ENCODE data around the gene LRP8.

GRCh38 chr1:53315046-53315445, 12.8 kb downstream of the LRP8 start:
- TF ChIP-seq, protein P1, sequence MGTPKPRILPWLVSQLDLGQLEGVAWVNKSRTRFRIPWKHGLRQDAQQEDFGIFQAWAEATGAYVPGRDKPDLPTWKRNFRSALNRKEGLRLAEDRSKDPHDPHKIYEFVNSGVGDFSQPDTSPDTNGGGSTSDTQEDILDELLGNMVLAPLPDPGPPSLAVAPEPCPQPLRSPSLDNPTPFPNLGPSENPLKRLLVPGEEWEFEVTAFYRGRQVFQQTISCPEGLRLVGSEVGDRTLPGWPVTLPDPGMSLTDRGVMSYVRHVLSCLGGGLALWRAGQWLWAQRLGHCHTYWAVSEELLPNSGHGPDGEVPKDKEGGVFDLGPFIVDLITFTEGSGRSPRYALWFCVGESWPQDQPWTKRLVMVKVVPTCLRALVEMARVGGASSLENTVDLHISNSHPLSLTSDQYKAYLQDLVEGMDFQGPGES (IDR thresholded peaks at IDR 0.05; ENCODE audit: low read depth, low read length): no peak
- TF ChIP-seq POLR2AphosphoS5 (IDR thresholded peaks at IDR 0.05; ENCODE audit: low read depth, low read length): no peak
- TF ChIP-seq, protein P2, sequence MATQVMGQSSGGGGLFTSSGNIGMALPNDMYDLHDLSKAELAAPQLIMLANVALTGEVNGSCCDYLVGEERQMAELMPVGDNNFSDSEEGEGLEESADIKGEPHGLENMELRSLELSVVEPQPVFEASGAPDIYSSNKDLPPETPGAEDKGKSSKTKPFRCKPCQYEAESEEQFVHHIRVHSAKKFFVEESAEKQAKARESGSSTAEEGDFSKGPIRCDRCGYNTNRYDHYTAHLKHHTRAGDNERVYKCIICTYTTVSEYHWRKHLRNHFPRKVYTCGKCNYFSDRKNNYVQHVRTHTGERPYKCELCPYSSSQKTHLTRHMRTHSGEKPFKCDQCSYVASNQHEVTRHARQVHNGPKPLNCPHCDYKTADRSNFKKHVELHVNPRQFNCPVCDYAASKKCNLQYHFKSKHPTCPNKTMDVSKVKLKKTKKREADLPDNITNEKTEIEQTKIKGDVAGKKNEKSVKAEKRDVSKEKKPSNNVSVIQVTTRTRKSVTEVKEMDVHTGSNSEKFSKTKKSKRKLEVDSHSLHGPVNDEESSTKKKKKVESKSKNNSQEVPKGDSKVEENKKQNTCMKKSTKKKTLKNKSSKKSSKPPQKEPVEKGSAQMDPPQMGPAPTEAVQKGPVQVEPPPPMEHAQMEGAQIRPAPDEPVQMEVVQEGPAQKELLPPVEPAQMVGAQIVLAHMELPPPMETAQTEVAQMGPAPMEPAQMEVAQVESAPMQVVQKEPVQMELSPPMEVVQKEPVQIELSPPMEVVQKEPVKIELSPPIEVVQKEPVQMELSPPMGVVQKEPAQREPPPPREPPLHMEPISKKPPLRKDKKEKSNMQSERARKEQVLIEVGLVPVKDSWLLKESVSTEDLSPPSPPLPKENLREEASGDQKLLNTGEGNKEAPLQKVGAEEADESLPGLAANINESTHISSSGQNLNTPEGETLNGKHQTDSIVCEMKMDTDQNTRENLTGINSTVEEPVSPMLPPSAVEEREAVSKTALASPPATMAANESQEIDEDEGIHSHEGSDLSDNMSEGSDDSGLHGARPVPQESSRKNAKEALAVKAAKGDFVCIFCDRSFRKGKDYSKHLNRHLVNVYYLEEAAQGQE (IDR thresholded peaks at IDR 0.05; ENCODE audit: low read depth, low read length): no peak
- no peak for TF ChIP-seq USF1 (IDR thresholded peaks at IDR 0.05; ENCODE audit: borderline replicate concordance, low read depth)
- no peak for TF ChIP-seq SIN3A (IDR thresholded peaks at IDR 0.05; ENCODE audit: borderline replicate concordance, low read depth, low read length)
- TF ChIP-seq CTCF (IDR thresholded peaks at IDR 0.05): no peak
- TF ChIP-seq FOXM1 (IDR thresholded peaks at IDR 0.05; ENCODE audit: low read depth): no peak
- TF ChIP-seq RAD21 (IDR thresholded peaks at IDR 0.05; ENCODE audit: low read length): no peak
- TF ChIP-seq SMC3 (IDR thresholded peaks at IDR 0.05; ENCODE audit: low read depth, low read length): no peak
- TF ChIP-seq MEF2A (IDR thresholded peaks at IDR 0.05; ENCODE audit: borderline replicate concordance, low read depth): no peak
- TF ChIP-seq MXI1 (IDR thresholded peaks at IDR 0.05; ENCODE audit: low read depth, low read length): no peak

All from SK-N-SH (cell line).